ENCODE data around the gene ING2. TPM values are rescaled to one million over a fixed set of nuclear protein-coding genes. Genes with fewer than 3 reads are reported as not detected.
"Not testable (repeated sequence)": the region's sequence is repeated elsewhere in the genome, so short reads cannot be mapped to it uniquely, and the experiment has no call there.

ING2 gene
- polyA plus RNA-seq, 1 donor, result 15.3 TPM

DNA sequence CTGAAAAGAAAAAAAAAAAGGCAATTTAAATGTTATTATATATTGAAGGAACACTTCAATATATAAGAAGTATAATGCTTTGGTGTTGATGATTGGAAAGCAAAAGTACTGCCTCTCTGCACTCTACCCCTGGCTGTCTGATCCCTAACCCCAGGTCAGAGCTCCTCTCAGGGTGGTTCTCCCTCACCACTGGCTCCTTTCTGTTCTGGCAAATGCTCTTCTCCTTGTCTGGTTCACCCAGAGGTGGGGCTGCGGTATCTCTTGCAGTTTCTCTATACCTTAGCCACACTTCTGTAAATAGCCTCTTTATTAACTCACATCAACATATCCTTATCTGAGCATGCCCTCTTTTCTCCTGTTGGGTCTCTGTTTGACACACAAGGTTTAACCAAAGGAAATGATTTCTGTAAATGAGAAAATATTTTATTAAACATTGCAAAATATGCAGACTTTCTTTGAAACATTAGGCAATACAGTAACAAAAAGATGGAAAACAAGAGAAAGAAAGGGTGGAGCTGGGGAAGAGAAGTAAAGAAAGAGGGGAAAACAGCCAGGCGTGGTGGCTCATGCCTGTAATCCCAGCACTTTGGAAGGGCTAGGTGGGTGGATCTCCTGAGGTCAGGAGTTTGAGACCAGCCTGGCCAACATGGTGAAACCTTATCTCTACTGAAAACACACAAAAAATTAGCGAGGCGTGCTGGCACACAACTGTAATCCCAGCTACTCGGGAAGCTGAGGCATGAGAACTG lies 45.7 kb downstream of the ING2 start:
- DNase-seq, result no peak

DNA sequence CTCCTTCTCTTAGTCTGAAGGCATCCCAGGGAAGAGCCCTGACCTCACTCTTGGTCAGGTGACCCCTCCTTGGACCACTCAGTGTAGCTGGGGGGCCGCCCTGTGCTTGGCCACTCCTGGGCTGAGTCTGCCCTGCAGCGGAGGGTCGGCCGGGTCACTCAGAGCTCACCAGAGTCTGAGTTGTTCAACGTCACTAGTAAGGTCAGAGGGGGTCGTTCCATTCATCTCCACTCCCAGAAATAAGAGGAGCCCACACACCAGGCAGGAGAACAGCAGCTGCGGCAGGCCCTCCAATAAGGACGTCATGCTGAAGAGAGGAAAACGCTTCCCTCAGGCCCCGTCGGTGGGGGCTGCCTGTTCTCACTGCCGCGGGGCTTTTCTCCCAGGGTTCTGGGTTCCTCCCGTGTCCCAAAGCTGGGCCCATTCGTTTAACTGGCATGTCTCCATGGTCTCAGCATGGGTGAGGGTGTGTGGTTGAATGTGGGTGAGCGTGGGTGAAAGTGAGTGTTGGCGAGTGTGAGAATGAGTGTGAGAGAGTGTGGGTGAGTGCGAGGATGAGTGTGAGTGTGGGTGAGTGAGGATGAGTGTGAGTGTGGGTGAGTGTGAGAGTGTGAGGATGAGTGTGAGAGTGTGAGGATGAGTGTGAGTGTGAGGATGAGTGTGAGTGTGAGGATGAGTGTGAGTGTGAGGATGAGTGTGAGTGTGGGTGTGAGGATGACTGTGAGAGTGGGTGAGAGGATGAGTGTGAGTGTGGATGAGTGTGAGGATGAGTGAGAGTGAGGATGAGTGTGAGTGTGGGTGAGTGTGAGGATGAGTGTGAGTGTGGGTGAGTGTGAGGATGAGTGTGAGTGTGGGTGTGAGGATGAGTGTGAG lies 47.7 kb downstream of the ING2 start:
- no peak for DNase-seq

- DNase-seq, result not testable (repeated sequence)
Measured at GRCh38 chr4:183553147-183553478, 48.3 kb downstream of the ING2 start.

- DNase-seq, result no peak
Measured at GRCh38 chr4:183553601-183554345, 48.9 kb downstream of the ING2 start.

GRCh38 chr4:183554346-183554686 lies 49.5 kb downstream of the ING2 start:
- no peak for DNase-seq

GRCh38 chr4:183554878-183555585 lies 50.2 kb downstream of the ING2 start:
- no peak for DNase-seq

- DNase-seq, result no peak
Measured at GRCh38 chr4:183556947-183557346, 52.1 kb downstream of the ING2 start.

GRCh38 chr4:183557611-183558010 lies 52.8 kb downstream of the ING2 start:
- no peak for DNase-seq

DNA sequence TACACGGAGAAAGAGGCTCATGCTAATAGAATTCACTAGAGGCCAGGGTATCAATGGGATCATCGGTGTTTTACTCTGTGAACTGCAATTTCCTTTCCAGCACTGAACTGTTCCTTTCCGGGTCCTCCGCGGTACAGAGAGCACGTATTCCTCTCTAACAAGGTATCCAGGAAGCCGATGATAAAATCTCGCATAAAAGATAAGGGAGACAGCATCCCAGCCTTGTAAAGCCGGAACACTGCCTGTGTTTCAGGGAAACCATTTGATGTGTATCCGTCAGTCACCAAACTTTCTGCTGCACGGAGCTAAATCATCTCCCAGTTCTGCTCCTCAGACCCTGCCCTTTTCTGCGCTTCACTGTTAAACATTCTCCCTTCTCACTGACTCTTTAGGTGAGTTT lies 54.0 kb downstream of the ING2 start:
- DNase-seq, result no peak

DNA sequence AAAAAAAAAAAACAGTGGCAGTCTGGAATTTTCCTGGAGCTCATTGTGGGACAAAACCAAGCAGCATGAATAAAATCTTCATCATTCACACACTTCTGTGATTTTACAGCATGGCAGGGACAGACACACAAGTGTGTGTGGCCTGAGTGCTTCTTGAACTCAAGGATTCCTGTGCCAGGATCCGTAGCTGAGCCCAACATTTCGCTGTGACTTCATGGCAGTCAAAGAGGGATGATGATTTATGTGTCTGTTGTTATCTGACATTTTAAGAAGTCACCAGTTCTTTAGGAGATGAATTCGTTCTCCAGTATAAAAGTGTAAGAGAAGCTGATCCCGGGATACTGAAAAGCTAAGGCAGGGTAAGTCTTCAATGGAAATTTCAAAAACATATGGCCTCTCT lies 57.0 kb downstream of the ING2 start:
- DNase-seq, result no peak

Other genes starting within 250 kb of the ING2 start
- not detected for gene CLDN22, start 184.8 kb upstream of the ING2 start, polyA plus RNA-seq (ENCODE audit: insufficient read length)
- not detected for gene CLDN24, start 182.6 kb upstream of the ING2 start, polyA plus RNA-seq (ENCODE audit: insufficient read length)
- 16.0 TPM for gene CDKN2AIP, start 60.4 kb upstream of the ING2 start, polyA plus RNA-seq (ENCODE audit: insufficient read length)
- gene RWDD4, start 154.1 kb downstream of the ING2 start, polyA plus RNA-seq (ENCODE audit: insufficient read length), result 27.2 TPM
- gene TRAPPC11, start 154.2 kb downstream of the ING2 start, polyA plus RNA-seq (ENCODE audit: insufficient read length), result 28.1 TPM

All from hindlimb muscle (tissue), 1 donor.